Measurements from ENCODE around the gene NDUFV1.
"Not testable (repeated sequence)": the region's sequence is repeated elsewhere in the genome, so short reads cannot be mapped to it uniquely, and the experiment has no call there.

Gene NDUFV1

DNA sequence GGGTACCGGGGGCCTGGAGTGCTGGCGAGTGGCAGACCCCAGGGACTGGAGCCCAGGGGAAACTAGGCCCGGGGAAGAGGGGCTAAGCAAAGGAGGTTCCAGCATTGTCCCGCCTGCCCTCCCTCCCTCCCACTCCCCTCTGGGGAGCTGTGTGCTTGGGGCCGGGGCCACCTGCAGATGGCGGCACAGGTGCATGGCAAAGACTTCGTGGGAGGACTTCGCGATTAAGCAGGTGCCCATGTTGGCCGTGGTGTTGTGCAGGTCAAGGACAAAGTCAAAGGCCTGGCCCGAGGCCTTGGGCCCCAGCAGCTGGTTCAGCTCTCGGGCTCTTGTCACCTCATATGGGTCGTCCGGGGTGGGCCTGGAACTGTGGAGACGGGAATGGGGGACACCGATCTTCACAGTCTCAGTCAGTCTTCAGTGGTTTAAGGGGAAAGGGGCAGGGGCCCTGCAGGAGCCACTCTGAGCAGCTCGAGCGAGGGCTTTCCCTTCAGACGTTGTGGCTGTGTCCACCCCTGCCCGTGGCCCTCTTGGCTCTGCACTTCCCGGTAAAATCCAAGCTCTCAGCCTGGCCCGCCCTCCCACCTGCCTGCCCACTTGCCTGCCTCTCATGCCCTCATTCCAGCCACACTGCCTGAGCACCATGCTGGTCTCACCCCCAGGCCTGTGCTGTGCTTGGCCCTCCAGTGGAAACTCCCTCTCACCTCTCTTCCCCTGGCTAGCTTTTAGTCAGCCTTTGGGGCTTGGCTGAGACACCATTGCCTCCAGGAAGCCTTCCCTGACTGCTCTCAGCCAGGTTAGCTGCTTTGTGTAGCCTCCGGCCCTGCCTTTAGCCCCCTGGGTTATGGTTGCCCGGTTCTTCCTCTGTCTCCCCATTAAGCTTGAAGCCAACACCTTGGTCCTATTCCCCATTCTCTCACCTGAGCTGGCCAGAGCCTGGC, 39.1 kb downstream of the NDUFV1 start:
- no peaks in the 10 kb centered on the region for H3K36me3 Mint-ChIP-seq (ENCODE audit: low read depth)
- H3K27ac Mint-ChIP-seq: peak overlapping the region; percentile 77
- no peaks in the 10 kb centered on the region for H3K9me3 Mint-ChIP-seq
- no peaks in the 10 kb centered on the region for H3K27me3 Mint-ChIP-seq
- H3K4me3 Mint-ChIP-seq: peak overlapping the region; percentile 37
- H3K4me1 Mint-ChIP-seq (ENCODE audit: low read depth): peaks cover 50% of the 10 kb centered on the region

- Mint-ChIP-seq H3K36me3 (ENCODE audit: low read depth) (no peaks in the 10 kb centered on the region), H3K9me3 (no peaks in the 10 kb centered on the region), H3K4me1 (ENCODE audit: low read depth) (peaks cover 51% of the 10 kb centered on the region), H3K27me3 (no peaks in the 10 kb centered on the region), H3K27ac (peak overlapping the region; percentile 77), H3K4me3 (peak overlapping the region; percentile 37)
These were observed 40.0 kb downstream of the NDUFV1 start for GRCh38 chr11:67646535-67647336.

DNA sequence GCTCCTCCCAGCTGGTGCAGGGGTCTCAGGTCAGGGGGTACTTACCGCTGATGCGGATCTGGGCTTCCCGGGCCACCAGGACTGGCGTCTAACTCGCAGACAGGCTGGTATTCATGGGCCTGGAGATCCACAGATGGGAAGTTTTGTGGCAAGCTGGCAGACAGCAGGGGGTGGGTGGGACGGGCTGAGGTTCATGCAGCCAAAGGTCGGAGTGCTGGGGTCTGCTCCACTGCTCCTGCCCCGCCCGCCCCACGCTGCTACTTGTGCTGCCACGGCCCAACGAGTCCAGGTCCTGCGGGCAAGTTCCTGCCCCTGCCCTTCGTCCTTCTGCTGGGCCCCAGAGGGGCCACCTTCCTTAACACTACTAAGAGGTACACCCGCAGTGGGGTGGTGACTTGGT, 40.7 kb downstream of the NDUFV1 start:
- peaks cover 51% of the 10 kb centered on the region for H3K4me1 Mint-ChIP-seq (ENCODE audit: low read depth)
- H3K4me3 Mint-ChIP-seq: no peak overlapping the region
- no peaks in the 10 kb centered on the region for H3K27me3 Mint-ChIP-seq

DNA sequence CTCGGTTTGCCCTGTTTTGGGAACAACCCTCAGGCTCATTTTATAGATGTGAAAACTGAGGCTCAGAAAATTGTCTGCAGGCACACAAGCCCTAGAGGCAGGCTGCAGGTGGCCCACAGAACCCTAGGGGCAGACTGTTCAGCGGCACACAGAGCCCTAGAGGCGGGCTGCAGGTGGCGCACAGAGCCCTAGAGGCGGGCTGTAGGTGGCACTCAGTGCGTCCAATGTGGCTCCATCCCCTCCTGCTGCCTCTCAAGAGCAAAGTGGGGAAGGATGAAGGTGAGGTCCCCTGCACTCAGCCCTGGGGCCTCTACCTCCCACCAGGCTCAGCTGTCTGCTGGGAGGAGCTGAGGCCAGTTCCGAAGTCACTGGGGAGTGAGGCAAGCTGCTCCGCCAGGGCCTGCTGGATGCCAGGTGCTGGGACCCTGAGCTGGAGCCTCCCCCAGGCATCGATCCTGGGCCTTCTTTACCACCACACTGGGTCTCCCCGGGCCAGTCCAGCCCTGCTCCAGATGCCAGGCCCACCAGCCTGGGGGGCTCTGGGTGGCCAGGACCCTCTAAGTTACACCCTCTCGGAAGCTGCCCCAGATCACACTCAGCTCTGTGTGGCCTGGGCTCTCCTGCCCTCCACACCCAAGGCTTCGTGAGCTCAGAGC, 41.5 kb downstream of the NDUFV1 start:
- Mint-ChIP-seq H3K27ac (no peak overlapping the region), H3K4me1 (ENCODE audit: low read depth) (peaks cover 51% of the 10 kb centered on the region), H3K4me3 (no peak overlapping the region), H3K9me3 (no peaks in the 10 kb centered on the region), H3K27me3 (no peaks in the 10 kb centered on the region), H3K36me3 (ENCODE audit: low read depth) (no peaks in the 10 kb centered on the region)

More for the DNA sequence above, 40.7 kb downstream of the NDUFV1 start:
- Mint-ChIP-seq H3K9me3 (no peaks in the 10 kb centered on the region), H3K27ac (no peak overlapping the region), H3K36me3 (ENCODE audit: low read depth) (no peaks in the 10 kb centered on the region)

GRCh38 chr11:67648796-67649613, 42.3 kb downstream of the NDUFV1 start:
- no peak overlapping the region for H3K4me3 Mint-ChIP-seq
- no peak overlapping the region for H3K27ac Mint-ChIP-seq
- peaks cover 51% of the 10 kb centered on the region for H3K4me1 Mint-ChIP-seq (ENCODE audit: low read depth)
- H3K36me3 Mint-ChIP-seq (ENCODE audit: low read depth): no peaks in the 10 kb centered on the region
- no peaks in the 10 kb centered on the region for H3K27me3 Mint-ChIP-seq
- no peaks in the 10 kb centered on the region for H3K9me3 Mint-ChIP-seq

- H3K36me3 Mint-ChIP-seq (ENCODE audit: low read depth): no peaks in the 10 kb centered on the region
- no peaks in the 10 kb centered on the region for H3K27me3 Mint-ChIP-seq
- peaks cover 51% of the 10 kb centered on the region for H3K4me1 Mint-ChIP-seq (ENCODE audit: low read depth)
- H3K27ac Mint-ChIP-seq: peak overlapping the region; percentile 85
- peak overlapping the region; percentile 82 for H3K4me3 Mint-ChIP-seq
- H3K9me3 Mint-ChIP-seq: no peaks in the 10 kb centered on the region
These were observed 43.1 kb downstream of the NDUFV1 start for GRCh38 chr11:67649634-67650510.

DNA sequence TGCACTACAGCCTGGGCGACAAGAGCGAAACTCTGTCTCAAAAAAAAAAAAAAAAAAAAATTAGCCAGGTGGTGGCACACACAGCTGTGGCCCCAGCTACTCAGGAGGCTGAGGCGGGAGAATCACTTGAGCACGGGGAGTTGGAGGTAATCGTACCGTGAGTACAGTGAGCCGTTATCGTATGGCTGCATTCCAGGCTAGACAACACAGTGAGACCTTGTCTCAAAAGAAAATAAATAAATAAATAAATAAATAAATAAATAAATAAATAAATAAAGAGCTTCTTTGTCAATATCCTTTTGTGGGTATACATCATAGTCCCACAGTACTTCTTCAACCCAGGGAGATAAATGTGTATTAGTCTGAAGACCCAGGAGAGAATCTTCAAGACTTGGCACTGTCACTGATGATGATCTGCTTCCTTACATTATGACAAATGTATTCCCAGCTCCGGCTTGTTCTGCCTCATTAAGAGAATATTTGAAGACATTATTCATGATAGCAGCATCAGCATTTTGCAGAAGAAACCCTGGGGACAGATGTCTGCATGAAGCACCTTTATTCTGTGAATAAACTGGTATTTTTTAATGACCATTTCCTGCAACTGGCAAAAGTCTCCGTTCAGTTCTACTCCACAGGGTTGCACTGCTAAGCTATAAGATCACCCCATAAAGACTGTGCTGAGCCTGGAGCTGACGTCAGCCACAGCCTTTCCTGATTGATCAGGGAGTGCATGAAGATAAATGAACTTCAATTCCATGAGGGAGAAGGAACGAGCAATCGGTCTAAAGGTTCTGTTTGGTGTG, 45.4 kb downstream of the NDUFV1 start:
- Mint-ChIP-seq H3K4me1 (ENCODE audit: low read depth) (peaks cover 39% of the 10 kb centered on the region), H3K4me3 (no peak overlapping the region), H3K36me3 (ENCODE audit: low read depth) (peaks cover 4% of the 10 kb centered on the region), H3K27me3 (no peaks in the 10 kb centered on the region), H3K9me3 (no peaks in the 10 kb centered on the region), H3K27ac (no peak overlapping the region)

- H3K4me3 Mint-ChIP-seq: no peak overlapping the region
- peaks cover 4% of the 10 kb centered on the region for H3K36me3 Mint-ChIP-seq (ENCODE audit: low read depth)
- H3K9me3 Mint-ChIP-seq: no peaks in the 10 kb centered on the region
- peaks cover 36% of the 10 kb centered on the region for H3K4me1 Mint-ChIP-seq (ENCODE audit: low read depth)
- H3K27me3 Mint-ChIP-seq: no peaks in the 10 kb centered on the region
- H3K27ac Mint-ChIP-seq: no peak overlapping the region
These were observed 46.5 kb downstream of the NDUFV1 start for GRCh38 chr11:67652965-67653845.

- H3K36me3 Mint-ChIP-seq (ENCODE audit: low read depth): peaks cover 4% of the 10 kb centered on the region
- no peaks in the 10 kb centered on the region for H3K27me3 Mint-ChIP-seq
- peaks cover 25% of the 10 kb centered on the region for H3K4me1 Mint-ChIP-seq (ENCODE audit: low read depth)
- no peaks in the 10 kb centered on the region for H3K9me3 Mint-ChIP-seq
- H3K27ac Mint-ChIP-seq: no peak overlapping the region
- no peak overlapping the region for H3K4me3 Mint-ChIP-seq
These were observed 47.5 kb downstream of the NDUFV1 start for GRCh38 chr11:67654225-67654624.

DNA sequence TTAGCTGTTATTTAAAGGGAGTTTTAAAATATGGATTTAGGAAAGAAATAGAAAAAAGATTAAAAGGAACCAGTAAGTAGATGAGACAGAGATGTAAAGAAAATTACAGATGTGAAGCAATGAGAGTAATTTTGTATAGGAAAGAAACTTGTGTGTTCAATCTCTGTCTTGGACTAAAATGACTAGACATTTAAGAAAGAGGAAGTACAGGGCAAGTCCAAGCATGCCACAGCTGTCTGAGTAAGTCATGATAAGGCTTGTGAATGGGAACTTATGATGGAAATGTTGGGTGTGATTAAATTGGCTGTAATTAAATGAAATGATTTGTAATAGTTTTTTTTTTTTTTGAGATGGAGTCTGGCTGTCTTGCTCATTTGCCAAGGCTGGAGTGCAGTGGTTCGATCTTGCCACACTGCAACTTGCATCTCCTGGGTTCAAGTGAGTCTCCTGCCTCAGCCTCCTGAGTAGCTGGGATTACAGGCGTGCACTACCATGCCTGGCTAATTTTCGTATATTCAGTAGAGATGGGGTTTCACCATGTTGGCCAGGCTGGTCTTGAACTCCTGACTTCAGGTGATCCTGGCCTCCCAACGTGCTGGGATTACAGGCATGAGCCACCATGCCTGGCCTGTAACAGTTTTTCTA, 49.7 kb downstream of the NDUFV1 start:
- no peaks in the 10 kb centered on the region for H3K9me3 Mint-ChIP-seq
- peaks cover 9% of the 10 kb centered on the region for H3K4me1 Mint-ChIP-seq (ENCODE audit: low read depth)
- H3K36me3 Mint-ChIP-seq (ENCODE audit: low read depth): peaks cover 4% of the 10 kb centered on the region
- no peak overlapping the region for H3K27ac Mint-ChIP-seq
- H3K4me3 Mint-ChIP-seq: no peak overlapping the region
- no peaks in the 10 kb centered on the region for H3K27me3 Mint-ChIP-seq

GRCh38 chr11:67657300-67657699, 50.6 kb downstream of the NDUFV1 start:
- Mint-ChIP-seq H3K36me3 (ENCODE audit: low read depth) (peaks cover 4% of the 10 kb centered on the region), H3K27ac (no peak overlapping the region), H3K27me3 (no peaks in the 10 kb centered on the region), H3K4me1 (ENCODE audit: low read depth) (peaks cover 9% of the 10 kb centered on the region), H3K9me3 (no peaks in the 10 kb centered on the region), H3K4me3 (no peak overlapping the region)

DNA sequence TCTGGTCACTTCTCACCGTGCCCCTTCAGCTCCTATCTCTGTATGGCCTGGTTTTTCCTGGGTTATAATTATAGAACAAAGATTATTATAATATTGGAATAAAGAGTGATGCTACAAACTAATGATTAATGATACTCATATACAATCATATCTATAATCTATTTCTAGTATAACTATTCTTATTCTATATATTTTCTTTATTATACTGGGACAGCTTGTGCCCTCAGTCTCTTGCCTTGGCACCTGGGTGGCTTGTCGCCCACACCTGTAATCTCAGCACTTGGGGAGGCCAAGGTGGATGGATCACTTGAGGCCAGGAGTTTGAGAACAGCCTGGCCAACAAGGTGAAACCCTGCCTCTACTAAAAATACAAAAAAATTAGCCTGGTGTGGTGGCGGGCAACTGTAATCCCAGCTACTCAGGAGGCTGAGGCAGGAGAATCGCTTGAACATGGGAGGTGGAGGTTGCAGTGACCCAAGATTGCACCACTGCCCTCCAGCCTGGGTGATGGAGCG, 53.0 kb downstream of the NDUFV1 start:
- not testable (repeated sequence) for H3K36me3 Mint-ChIP-seq (ENCODE audit: low read depth); H3K4me1 Mint-ChIP-seq (ENCODE audit: low read depth); H3K27me3 Mint-ChIP-seq; H3K9me3 Mint-ChIP-seq; H3K4me3 Mint-ChIP-seq; H3K27ac Mint-ChIP-seq
